ENCODE measurements around the gene STXBP1.
A peak's percentile ranks its signal among the peaks of the same experiment; 100 is the strongest.

The STXBP1 gene

GRCh38 chr9:127611899-127612790, at the start of gene STXBP1:
Gene STXBP1 (plus strand): TSS chr9:127612277. CDS start chr9:127612404, 127 bp downstream.
- peak; percentile 75 to 79 (median 76) for DNase-seq (ENCODE audit: low read depth in 3 of 3, low spot score in 1 of 3)

GRCh38 chr9:127562279-127562796, 49.7 kb upstream of the STXBP1 start:
- no peak for DNase-seq (ENCODE audit: low read depth in 3 of 3, low spot score in 1 of 3)

DNA sequence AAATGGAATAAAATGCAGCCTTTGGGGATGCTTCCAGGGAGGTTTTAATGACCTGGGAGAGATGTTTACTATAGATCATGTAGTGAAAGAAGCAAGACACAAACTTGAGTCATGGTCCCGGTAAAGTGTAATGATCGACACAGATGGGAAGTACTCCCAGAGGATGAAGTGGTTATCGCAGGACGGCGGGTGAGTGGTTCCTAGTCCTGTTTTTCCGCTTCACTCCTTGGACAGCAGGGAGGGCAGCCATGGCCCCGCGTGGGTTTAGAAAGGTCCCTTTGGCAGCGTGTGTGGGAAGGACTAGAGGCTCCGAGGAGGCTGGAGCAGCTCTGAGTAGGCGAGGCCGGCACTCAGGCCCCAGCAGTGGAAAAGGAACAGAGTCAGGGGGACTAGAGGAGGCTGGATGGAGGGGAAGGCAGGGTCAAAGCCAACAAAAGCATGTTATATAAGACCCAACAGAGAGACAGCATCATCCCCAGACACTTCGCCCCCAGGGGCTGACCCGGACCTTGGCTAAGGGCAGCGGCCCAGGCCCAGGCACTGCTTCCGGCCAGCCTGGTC, 49.2 kb upstream of the STXBP1 start:
- no peak for DNase-seq (ENCODE audit: low read depth in 3 of 3, low spot score in 1 of 3)

GRCh38 chr9:127563579-127563978, 48.5 kb upstream of the STXBP1 start:
- DNase-seq (ENCODE audit: low read depth in 3 of 3, low spot score in 1 of 3): no peak

GRCh38 chr9:127565231-127565630, 46.8 kb upstream of the STXBP1 start:
- DNase-seq (ENCODE audit: low read depth in 3 of 3, low spot score in 1 of 3): no peak

DNA sequence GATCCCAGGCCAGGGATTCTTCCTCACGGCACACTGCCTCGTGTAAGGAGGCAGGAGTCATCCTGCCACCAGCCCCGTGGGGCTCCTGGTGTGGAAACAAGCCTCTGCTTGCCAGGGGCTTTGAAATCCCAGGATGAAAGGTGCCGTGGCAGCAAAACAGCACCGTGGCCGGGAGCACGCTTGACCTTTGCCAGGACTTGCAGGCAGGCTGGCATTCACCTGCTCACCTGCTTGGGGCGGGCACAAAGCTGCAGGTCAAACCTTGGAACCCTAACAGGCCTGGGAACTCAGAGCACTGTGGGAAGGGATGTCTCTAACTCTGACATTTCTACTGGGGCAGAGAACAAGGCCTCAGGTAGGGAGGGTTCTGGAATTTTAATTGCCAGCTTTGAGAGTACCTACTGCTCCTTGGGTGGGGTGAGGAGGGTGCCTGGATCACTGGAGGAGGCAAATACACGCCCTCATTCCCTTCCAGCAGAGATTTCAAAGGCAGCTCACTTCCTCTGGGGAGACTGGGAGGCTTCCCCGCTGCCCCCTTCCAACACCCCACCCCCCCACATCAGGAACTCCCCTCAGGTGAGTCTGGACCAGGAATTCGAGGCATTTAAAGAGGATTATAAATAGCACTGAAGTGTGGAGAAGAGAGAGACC, 45.6 kb upstream of the STXBP1 start:
- no peak for DNase-seq (ENCODE audit: low read depth in 3 of 3, low spot score in 1 of 3)

DNA sequence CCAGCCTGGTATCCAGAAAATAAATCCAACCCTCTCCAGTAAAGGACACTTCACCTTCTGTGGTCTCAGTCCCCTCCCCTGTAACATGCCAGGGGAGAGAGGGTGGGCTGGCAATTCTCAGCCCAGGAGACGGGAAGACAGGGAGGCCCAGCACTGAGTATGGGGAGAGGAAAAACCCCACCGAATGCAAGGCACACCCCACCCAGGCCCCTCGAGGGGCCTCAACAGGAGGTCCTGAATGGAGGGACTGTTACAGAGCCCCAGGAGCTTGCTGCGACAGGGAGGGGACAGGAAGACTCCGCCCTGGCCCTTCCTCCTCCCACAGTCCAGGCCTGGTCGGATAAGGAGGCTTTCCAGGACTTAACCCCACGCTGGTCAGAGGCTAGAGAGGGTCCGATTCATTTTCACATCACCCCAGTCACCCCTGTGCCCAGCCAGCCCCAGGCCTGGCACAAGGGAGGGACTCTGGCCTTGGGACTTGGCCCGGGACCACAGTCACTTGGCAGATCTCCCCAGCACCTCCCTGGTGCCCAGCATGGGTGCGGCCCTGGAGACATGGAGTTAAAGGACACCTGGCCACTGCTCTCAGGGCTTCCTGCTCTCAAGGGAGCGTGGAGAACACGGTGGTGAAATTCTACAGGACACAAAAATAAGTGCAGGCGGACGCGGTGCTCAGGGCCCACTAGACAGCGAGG, 44.9 kb upstream of the STXBP1 start:
- DNase-seq (ENCODE audit: low read depth in 3 of 3, low spot score in 1 of 3): no peak

DNA sequence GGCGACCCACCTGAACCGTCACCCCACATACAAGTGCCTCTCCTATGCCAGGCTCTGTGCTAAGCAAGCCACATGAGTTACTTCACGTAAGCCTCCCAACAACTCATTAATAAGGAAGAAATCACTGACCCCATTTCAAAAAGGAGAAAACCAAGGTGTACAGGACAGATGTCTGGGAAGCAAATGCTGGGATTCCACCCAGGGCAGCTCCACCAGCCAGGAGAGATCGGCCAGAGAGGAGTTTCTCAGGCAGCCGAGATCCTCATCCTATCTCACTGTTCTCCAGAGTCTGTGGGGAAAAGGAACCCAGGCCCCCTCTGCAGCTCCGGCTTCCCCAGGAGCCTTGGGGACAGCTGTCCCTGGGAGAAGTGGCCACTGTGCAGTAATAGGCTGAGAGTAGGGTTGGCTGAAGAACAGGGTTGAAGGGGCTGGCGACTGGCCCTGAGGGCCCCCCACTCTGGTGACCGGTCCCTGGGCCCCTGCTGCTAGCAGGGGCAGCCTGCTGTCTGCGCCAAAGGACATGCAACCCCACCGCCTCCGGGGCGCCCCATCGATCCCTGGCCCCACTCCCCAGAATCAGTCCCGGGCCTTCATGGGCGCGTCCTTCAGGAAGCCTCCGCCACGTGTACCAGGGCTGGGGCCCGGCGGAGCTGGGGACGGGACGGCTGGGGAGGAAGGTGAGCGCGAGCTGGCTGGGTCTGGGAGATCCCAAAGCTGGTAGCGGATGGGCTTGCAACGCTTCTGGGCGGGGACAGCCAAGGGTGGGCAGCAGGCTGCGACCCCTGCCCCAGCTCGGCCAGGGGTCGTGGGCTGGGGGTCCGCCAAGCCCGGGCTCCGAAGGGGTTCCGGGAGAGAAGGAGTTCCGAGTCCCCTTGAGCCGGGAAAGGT, 44.1 kb upstream of the STXBP1 start:
- DNase-seq (ENCODE audit: low read depth in 3 of 3, low spot score in 1 of 3): no peak

DNA sequence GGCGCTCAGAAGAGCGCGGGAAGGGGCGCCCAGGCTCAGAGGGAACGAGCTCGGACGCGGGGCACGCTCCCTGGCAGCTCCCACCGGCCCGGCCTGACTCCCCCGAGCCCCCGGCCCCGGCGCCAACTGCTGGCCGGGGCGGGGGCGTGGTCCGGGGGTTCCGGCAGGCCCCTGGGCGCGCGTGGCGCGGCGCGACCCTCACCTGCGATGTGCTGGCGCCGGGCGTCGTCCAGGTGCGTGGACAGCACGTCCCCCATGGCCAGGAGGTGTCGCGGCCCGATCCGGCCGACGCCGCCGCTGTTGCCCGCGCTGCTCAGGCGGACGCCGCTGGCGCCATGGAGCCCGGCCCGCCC, 43.5 kb upstream of the STXBP1 start:
- DNase-seq (ENCODE audit: low read depth in 3 of 3, low spot score in 1 of 3): no peak

DNA sequence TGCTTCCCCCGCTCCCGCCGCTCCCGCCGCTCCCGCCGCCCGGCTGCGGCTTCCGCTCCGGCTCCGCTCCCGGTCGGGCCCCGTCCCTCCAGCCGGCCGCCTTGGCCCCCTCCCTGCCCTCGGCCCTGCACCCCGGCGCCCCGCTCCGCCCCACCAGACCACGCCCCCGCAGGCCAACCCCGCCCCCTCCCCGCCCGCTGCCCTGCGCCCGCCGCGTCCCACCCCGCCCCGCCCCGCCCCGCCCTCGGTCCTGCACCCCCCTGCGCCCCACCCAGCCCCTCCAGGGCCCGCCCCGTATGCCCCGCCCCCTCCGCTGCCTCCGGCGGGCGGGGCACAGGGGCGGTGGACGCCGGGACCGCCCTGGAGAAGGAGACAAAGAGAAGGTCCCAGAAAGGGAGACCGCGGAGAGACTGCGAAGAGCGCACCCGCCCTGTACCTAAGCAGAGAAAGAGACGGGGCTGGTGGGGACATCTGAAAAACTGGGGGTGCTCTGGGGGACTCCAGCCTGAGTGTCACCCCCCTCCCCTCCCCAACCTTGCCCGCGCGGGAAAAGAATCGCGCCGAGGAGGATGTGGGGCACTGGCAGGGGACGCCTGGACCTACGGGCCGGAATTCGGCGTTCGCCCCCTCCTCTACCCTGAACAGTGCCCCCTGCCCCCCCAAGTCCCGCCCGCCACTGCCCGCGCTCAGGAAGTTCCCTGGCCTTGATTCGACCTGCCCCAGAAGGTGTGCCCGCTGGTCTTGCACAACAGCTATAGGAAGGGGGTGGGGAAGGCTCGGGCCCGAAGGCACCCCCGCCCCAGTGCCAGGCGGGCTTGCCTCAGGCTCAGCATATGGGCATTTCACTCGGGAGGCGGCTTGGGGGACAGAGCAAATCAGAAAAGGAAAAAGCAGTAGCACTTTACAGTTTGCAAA, 42.8 kb upstream of the STXBP1 start:
- peak; percentile 39 to 64 (median 60) for DNase-seq (ENCODE audit: low read depth in 3 of 3, low spot score in 1 of 3)

- DNase-seq (ENCODE audit: low read depth in 3 of 3, low spot score in 1 of 3): no peak
Measured at GRCh38 chr9:127569886-127570401, 42.1 kb upstream of the STXBP1 start.

DNA sequence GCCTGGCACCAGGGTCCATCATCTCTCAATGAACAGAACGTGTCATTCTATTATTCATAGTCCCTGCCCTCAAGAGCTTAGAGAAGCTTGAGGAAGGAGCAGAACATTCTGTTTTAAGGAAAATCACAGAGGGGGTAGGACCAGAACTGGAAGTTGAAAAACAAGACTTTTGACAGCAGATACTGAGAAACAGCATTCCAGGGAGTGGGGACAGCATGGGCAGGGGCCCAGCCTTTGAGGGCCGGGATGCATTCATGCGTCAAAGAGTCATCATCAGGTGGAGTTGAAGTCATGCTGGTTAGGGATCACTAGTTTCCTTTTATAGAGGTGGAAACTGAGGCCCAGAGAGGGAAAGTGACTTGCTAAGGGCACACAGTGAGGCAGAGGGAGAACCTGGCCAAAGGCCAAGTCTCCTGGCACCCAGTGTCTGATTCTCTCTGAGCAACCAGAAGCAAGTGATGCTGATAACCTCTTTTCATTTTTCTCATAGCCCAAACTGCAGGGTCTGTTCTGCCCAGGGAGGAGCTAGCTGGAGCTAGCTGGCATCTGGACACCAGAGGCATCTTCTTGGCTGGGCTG, 41.5 kb upstream of the STXBP1 start:
- DNase-seq (ENCODE audit: low read depth in 3 of 3, low spot score in 1 of 3): no peak

GRCh38 chr9:127571971-127572370, 40.1 kb upstream of the STXBP1 start:
- DNase-seq (ENCODE audit: low read depth in 3 of 3, low spot score in 1 of 3): no peak

DNA sequence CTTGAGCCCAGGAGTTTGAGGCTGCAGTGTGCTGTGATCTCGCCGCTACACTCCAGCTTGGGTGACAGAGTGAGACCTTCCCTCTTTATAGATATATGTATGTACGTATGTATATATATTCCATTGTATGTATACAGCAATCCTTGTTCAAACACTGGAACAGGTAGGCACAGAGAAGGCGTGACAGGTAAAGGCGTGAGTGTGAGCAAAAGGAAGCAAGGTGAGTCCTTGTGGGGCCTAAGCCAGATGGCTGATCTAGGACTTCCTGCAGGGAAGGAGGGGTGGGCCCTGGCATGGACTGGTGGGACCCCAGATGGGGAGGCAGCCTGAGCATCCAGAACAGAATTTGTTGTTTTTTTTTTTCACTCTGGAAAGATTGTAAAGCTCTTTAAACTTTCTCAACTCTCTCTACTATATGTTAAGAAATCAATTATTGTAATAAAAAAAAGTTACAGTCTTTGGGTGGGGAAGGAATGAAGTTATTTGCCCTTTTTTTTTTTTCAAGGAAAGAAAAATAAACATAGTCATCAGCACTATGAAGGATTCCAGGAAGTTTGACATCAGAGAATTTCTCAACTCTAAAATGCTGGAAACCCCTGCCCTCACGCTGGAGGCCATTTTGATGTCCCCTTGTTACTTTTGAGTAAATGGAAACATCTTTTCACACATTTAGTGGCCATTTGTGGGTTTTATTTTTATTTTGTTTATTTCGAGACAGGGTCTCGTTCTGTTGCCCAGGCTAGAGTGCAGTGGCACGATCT, 38.9 kb upstream of the STXBP1 start:
- no peak for DNase-seq (ENCODE audit: low read depth in 3 of 3, low spot score in 1 of 3)

GRCh38 chr9:127574072-127574993, 37.7 kb upstream of the STXBP1 start:
- no peak for DNase-seq (ENCODE audit: low read depth in 3 of 3, low spot score in 1 of 3)

- no peak for DNase-seq (ENCODE audit: low read depth in 3 of 3, low spot score in 1 of 3)
Measured at GRCh38 chr9:127575875-127576778, 36.0 kb upstream of the STXBP1 start.
